ENCODE measurements around the gene FBXL7. TPM values are rescaled to one million over a fixed set of nuclear protein-coding genes. Genes with fewer than 3 reads are reported as not detected.

The FBXL7 gene
- total and polyA plus RNA-seq, 2 donors (not counting 1 experiment from before 2014, with no cell fraction given), result 6.4 to 12.9 TPM

- Histone ChIP-seq H3K9ac (ENCODE audit: insufficient read depth, low read length) (no peak overlapping the region), H3K79me2 (ENCODE audit: control insufficient read depth, insufficient read depth, low read length) (peaks cover 2% of the 10 kb centered on the region), H3K4me3 (replicated peaks in 1 of 4; ENCODE audit: control extremely low read depth in 1 of 4, insufficient read depth in 1 of 4, low read depth in 3 of 4, low read length in 4 of 4) (no peak overlapping the region), H2AFZ (ENCODE audit: low read length) (no peak overlapping the region), H3K9me3 (ENCODE audit: control insufficient read depth, insufficient read depth, low read depth, low read length) (no peaks in the 10 kb centered on the region), H3K27me3 (ENCODE audit: control insufficient read depth, insufficient read depth, low read length) (no peaks in the 10 kb centered on the region), H3K4me2 (ENCODE audit: extremely low read depth, insufficient read depth, low read length) (no peak overlapping the region), H4K20me1 (ENCODE audit: control insufficient read depth, extremely low read depth, insufficient read depth, low read length) (no peaks in the 10 kb centered on the region), H3K36me3 (ENCODE audit: control insufficient read depth, insufficient read depth, low read length) (no peaks in the 10 kb centered on the region), H3K27ac (ENCODE audit: insufficient read depth, low read length) (no peak overlapping the region), H3K4me1 (ENCODE audit: control insufficient read depth, extremely low read depth, insufficient read depth, low read length) (no peaks in the 10 kb centered on the region)
- TF ChIP-seq EZH2 (IDR thresholded peaks at IDR 0.05; ENCODE audit: low read length, missing control alignments), result no peak
- TF ChIP-seq CTCF (conservative IDR thresholded peaks at IDR 0.05 in 1 of 2, IDR thresholded peaks at IDR 0.05 in 1 of 2; ENCODE audit: low read depth in 1 of 2, low read length in 2 of 2), result no peak
- no peak for DNase-seq (ENCODE audit: low read depth in 2 of 2)
Observed at GRCh38 chr5:15711892-15712291, 211.9 kb downstream of the FBXL7 start.

GRCh38 chr5:15715535-15715934, 215.6 kb downstream of the FBXL7 start:
- H2AFZ ChIP-seq (ENCODE audit: low read length), result no peak overlapping the region
- no peaks in the 10 kb centered on the region for H4K20me1 ChIP-seq (ENCODE audit: control insufficient read depth, extremely low read depth, insufficient read depth, low read length)
- H3K4me3 ChIP-seq (replicated peaks in 1 of 4; ENCODE audit: control extremely low read depth in 1 of 4, insufficient read depth in 1 of 4, low read depth in 3 of 4, low read length in 4 of 4), result no peak overlapping the region
- no peaks in the 10 kb centered on the region for H3K27me3 ChIP-seq (ENCODE audit: control insufficient read depth, insufficient read depth, low read length)
- no peaks in the 10 kb centered on the region for H3K79me2 ChIP-seq (ENCODE audit: control insufficient read depth, insufficient read depth, low read length)
- H3K4me1 ChIP-seq (ENCODE audit: control insufficient read depth, extremely low read depth, insufficient read depth, low read length), result no peaks in the 10 kb centered on the region
- no peak overlapping the region for H3K27ac ChIP-seq (ENCODE audit: insufficient read depth, low read length)
- no peaks in the 10 kb centered on the region for H3K9me3 ChIP-seq (ENCODE audit: control insufficient read depth, insufficient read depth, low read depth, low read length)
- no peak for DNase-seq (ENCODE audit: low read depth in 2 of 2)
- H3K4me2 ChIP-seq (ENCODE audit: extremely low read depth, insufficient read depth, low read length), result no peak overlapping the region
- TF ChIP-seq EZH2 (IDR thresholded peaks at IDR 0.05; ENCODE audit: low read length, missing control alignments) (no peak), CTCF (conservative IDR thresholded peaks at IDR 0.05 in 1 of 2, IDR thresholded peaks at IDR 0.05 in 1 of 2; ENCODE audit: low read depth in 1 of 2, low read length in 2 of 2) (no peak)
- H3K9ac ChIP-seq (ENCODE audit: insufficient read depth, low read length), result no peak overlapping the region
- H3K36me3 ChIP-seq (ENCODE audit: control insufficient read depth, insufficient read depth, low read length), result no peaks in the 10 kb centered on the region

- Histone ChIP-seq H4K20me1 (ENCODE audit: control insufficient read depth, extremely low read depth, insufficient read depth, low read length) (no peaks in the 10 kb centered on the region), H3K36me3 (ENCODE audit: control insufficient read depth, insufficient read depth, low read length) (no peaks in the 10 kb centered on the region), H3K4me2 (ENCODE audit: extremely low read depth, insufficient read depth, low read length) (no peak overlapping the region), H3K79me2 (ENCODE audit: control insufficient read depth, insufficient read depth, low read length) (no peaks in the 10 kb centered on the region), H3K27ac (ENCODE audit: insufficient read depth, low read length) (no peak overlapping the region), H3K9ac (ENCODE audit: insufficient read depth, low read length) (no peak overlapping the region), H3K27me3 (ENCODE audit: control insufficient read depth, insufficient read depth, low read length) (no peaks in the 10 kb centered on the region), H3K4me1 (ENCODE audit: control insufficient read depth, extremely low read depth, insufficient read depth, low read length) (no peaks in the 10 kb centered on the region), H2AFZ (ENCODE audit: low read length) (no peak overlapping the region), H3K9me3 (ENCODE audit: control insufficient read depth, insufficient read depth, low read depth, low read length) (no peaks in the 10 kb centered on the region), H3K4me3 (replicated peaks in 1 of 4; ENCODE audit: control extremely low read depth in 1 of 4, insufficient read depth in 1 of 4, low read depth in 3 of 4, low read length in 4 of 4) (no peak overlapping the region)
- TF ChIP-seq CTCF (conservative IDR thresholded peaks at IDR 0.05 in 1 of 2, IDR thresholded peaks at IDR 0.05 in 1 of 2; ENCODE audit: low read depth in 1 of 2, low read length in 2 of 2) (no peak), EZH2 (IDR thresholded peaks at IDR 0.05; ENCODE audit: low read length, missing control alignments) (no peak)
- no peak for DNase-seq (ENCODE audit: low read depth in 2 of 2)
Observed at GRCh38 chr5:15715967-15716366, 216.0 kb downstream of the FBXL7 start.

Data from fibroblast of lung (primary cell).